ENCODE data around the gene UROD.
"Not testable (repeated sequence)": the region's sequence is repeated elsewhere in the genome, so short reads cannot be mapped to it uniquely, and the experiment has no call there.

Gene UROD

DNA sequence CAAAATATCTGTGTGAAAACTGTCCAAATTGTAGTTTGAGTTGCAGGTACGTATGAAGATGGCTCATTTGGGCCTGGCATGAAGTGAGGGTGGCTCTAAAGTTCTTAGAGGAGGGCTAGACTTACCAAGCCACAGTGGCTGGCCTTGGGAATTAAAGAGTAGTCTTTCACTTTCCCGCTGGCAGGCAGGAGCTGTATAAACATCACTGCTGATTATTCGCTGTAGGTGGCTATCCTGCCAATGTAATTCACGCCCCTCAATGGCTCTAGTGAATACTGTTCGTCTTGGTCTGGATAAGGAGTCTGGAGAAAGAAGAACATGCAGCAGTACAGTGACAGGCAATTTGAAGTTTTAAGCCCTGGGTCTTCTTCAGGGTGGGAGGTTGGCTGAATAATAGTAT is 31.0 kb downstream of the UROD start:
- DNase-seq, result no peak

DNA sequence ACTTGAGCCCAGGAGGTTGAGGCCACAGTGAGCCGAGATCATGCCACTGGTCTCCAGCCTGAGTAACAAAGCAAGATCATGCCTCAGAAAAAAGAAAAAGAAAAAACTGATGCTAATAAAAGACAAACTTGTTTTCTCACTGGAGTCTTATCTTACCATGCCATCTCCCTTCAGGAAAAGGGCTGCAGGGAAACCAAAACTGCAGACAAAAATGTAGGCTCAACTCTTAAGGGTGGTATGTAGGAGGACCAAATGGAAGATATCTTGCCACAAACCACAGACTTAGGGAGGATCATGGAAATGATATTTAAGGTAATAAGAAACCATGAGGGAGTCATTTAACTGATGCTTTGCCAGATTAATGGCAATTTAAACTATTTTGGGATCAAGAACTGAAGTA is 32.9 kb downstream of the UROD start:
- DNase-seq, result no peak

DNA sequence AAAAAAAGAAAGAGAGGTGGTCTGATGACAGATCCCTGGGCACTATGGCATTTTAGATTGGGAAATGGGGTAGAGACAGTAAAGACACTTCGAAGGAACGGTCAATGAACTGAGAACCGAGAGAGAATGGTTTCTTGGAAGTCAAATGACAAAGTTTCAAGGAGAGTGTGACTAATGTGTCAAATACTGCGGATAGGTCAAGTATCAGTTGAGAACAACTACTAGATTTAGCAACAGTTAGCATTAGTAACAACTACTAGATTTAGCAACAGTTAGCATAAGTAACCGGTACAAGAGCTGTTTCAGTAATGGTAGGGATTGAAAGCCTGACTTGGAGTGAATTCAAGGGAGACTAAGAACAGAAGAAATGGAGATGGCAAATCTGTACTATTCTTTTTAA is 35.0 kb downstream of the UROD start:
- DNase-seq, result no peak

DNA sequence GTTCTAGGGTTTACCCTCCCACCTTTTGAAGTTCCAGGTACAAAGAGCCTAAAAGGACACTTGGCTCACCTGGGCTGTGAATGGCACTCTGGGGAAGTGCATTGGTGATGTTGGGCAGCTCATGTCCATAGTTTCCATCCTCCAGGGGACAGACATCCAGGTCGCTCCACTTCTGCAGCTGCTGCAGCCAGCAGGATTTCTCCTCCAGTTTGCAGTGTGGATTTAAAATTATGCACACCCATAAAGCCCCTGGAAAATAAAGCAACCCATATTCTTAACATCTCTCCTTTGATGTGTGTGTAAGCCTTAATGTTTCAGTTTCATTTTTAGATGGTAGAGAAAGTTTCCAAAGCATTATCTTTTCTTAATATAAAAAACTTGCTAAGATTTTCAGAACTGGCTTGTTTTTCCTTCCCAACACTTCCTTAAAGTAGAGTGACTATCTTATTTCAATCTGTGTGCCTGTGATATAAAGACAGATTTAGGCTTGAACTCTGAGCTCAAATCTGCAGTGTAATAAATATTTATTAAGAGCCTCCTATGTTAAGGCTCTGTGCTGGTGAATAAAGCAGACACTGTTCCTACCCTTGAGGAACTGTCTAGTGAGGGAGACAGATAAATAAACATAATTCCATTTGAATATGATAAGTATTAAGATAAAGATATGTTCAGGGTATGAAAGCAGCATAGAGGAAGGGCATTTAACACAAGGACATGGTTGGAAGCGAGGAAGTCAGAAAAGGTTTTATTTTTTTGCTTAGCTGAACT is 39.1 kb downstream of the UROD start:
- DNase-seq, result no peak

DNA sequence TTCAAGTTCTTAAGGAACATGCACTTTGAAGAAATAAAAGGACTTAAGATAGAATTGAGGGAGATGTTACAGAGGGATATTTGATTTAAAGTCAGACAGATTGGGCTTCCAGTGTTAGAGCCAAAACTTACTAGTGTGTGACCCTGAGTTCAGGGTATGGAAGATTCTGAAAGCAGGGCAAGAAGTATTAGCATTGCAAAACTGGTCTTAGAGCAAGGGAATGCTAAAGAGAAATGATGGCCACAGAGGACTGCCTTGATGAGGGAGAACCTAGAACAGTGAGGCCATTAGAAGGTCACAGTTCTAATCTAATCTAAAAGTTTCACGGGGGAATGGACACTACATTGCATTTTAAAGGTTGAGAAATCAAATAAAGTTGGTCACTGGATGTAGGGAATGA is 45.5 kb downstream of the UROD start:
- no peak for DNase-seq

DNA sequence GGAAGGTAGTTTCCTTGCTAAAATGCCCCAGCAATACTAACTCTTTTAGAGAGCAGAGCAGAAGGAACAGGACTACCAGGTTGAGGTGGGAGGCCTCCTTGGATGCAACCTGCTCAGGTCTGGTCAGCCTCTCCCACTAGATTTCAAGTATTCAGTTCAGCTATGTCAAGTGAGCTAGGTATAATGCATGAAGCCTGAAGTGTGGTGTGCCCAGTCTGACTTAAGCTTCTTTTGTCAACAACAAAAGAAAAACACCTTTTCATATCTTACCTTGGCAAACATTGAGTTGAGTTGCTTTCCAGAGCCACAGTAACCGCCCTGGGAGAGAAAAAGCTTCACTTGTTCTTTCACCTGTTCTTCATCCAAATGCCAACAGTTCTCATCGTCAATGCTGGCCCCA is 47.8 kb downstream of the UROD start:
- no peak for DNase-seq

DNA sequence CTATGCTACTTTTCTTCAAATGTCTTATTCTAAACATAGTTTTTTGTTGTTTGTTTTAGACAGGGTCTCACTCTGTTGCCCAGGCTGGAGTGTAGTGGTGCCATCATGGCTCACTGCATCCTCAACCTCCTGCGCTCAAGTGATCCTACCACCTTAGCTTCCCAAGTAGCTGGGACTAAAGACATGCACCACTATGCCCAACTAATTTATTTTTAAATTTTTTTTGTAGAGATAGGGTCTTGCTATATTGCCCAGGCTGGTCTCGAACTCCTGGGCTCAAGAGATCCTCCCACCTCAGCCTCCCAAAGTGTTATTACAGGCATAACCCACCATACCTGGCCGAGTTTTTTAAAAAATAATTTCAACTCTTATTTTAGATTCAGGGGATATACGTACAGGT is 50.4 kb downstream of the UROD start:
- not testable (repeated sequence) for DNase-seq

DNA sequence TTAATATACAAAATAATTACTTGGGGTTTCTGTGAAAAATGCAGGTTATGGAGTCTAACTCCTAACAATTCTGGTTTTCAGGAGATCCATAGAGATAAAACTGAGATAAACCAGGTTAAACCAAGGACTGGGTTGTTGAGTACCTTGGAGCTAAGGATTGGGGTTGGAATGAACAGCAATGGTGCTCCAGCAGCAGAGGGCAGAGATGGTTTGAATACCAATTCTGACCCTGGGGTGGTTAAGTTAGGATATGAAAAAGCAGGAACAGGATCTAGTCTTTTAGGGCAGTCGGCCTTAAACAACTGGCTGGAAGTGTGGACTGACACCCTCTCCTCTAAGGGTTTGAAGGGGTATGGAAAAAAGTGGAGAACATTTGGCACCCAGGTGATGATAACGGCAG is 53.0 kb downstream of the UROD start:
- DNase-seq, result no peak

Measured in CD4-positive, alpha-beta T cell treated with Interferon gamma for 1 hour (primary cell).